A673 (cell line): ENCODE results near the gene BCAR3.

ENCODE experiments used
- EZH2 ChIP-seq: fragments of 200-600 bp; sonication (generic); IDR thresholded peaks from 2 replicates; pipeline ENCODE4 v1.6.1; 2017; ENCODE audit warnings: borderline replicate concordance, low read depth, mild to moderate bottlenecking, mixed read lengths, antibody characterized with exemption, low read length; ENCODE audit not compliant: poor library complexity, severe bottlenecking
- TF ChIP-seq, protein P1 (sequence below): fragments of 300-800, 200-600 bp; sonication (generic); conservative IDR thresholded peaks from 2 replicates; pipeline ENCODE4 v1.5.1; 2017; ENCODE audit warnings: low read depth, mild to moderate bottlenecking, antibody characterized with exemption, low read length, moderate library complexity, mixed read lengths

DNA sequence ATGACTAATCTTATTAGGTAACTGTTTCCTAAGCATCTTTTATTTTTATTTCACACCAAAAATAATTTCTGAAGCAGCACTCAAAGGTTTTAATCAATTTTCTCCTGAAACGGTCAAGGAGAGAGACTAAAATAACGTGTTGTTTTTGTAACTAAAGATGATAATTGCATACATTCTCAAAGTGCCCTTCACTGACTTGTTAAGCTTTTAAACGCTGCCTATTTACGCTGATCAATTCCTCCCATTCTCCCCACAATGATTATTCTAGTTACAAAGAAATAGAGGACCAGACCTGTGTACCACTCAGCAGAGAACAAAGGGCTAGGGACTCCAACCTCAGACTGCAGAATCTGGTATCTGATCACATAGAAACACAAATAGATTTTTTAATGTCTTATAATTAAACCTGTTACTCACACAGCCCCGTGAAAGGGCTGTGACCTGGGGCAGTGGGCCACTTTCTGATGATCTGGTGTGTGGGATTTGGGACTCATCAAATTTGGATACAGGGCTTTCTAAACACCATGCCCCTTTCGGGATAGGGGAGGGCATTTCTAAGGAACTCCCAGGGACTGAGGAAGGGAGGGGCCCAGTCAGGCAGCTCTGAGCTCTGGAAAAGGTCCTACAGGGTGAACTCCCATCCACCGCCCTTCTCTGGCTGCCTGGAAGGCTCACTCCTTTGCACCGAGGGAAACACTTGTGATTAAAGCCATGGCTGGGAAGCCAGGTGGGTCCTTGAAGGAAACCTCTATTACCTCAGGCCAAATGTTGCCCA is 65.2 kb downstream of the BCAR3 start:
- TF ChIP-seq, protein P1, sequence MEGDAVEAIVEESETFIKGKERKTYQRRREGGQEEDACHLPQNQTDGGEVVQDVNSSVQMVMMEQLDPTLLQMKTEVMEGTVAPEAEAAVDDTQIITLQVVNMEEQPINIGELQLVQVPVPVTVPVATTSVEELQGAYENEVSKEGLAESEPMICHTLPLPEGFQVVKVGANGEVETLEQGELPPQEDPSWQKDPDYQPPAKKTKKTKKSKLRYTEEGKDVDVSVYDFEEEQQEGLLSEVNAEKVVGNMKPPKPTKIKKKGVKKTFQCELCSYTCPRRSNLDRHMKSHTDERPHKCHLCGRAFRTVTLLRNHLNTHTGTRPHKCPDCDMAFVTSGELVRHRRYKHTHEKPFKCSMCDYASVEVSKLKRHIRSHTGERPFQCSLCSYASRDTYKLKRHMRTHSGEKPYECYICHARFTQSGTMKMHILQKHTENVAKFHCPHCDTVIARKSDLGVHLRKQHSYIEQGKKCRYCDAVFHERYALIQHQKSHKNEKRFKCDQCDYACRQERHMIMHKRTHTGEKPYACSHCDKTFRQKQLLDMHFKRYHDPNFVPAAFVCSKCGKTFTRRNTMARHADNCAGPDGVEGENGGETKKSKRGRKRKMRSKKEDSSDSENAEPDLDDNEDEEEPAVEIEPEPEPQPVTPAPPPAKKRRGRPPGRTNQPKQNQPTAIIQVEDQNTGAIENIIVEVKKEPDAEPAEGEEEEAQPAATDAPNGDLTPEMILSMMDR: no peak
- no peak for TF ChIP-seq EZH2
